ENCODE measurements around the gene SPG11.
A peak's percentile ranks its signal among the peaks of the same experiment; 100 is the strongest.

Gene SPG11

GRCh38 chr15:44593042-44593736, 70.3 kb downstream of the SPG11 start:
- Histone ChIP-seq H3K27me3 (ENCODE audit: insufficient read depth, insufficient read length) (no peaks in the 10 kb centered on the region), H3K4me1 (ENCODE audit: insufficient read depth, insufficient read length) (no peaks in the 10 kb centered on the region), H3K4me3 (ENCODE audit: insufficient read length, low read depth) (no peak overlapping the region), H3K9ac (ENCODE audit: insufficient read length, low read depth) (no peak overlapping the region), H3K9me3 (ENCODE audit: insufficient read depth, low read length) (no peaks in the 10 kb centered on the region), H3K36me3 (ENCODE audit: insufficient read depth, insufficient read length, low read length) (peaks cover 71% of the 10 kb centered on the region)
- TF ChIP-seq YY1 (IDR thresholded peaks at IDR 0.05; ENCODE audit: insufficient read depth, insufficient read length): no peak
- no peak for TF ChIP-seq ZNF274 (IDR thresholded peaks at IDR 0.05; ENCODE audit: low read depth, low read length)
- TF ChIP-seq SUZ12 (IDR thresholded peaks at IDR 0.05; ENCODE audit: extremely low read depth, insufficient read depth, insufficient read length): no peak
- DNase-seq (ENCODE audit: low read depth, low spot score): no peak

- no peak overlapping the region for H3K9ac ChIP-seq (ENCODE audit: insufficient read length, low read depth)
- DNase-seq (ENCODE audit: low read depth, low spot score): no peak
- TF ChIP-seq YY1 (IDR thresholded peaks at IDR 0.05; ENCODE audit: insufficient read depth, insufficient read length) (no peak), SUZ12 (IDR thresholded peaks at IDR 0.05; ENCODE audit: extremely low read depth, insufficient read depth, insufficient read length) (no peak), ZNF274 (IDR thresholded peaks at IDR 0.05; ENCODE audit: low read depth, low read length) (no peak)
- no peaks in the 10 kb centered on the region for H3K4me1 ChIP-seq (ENCODE audit: insufficient read depth, insufficient read length)
- H3K9me3 ChIP-seq (ENCODE audit: insufficient read depth, low read length): no peaks in the 10 kb centered on the region
- no peaks in the 10 kb centered on the region for H3K27me3 ChIP-seq (ENCODE audit: insufficient read depth, insufficient read length)
- peaks cover 77% of the 10 kb centered on the region for H3K36me3 ChIP-seq (ENCODE audit: insufficient read depth, insufficient read length, low read length)
- H3K4me3 ChIP-seq (ENCODE audit: insufficient read length, low read depth): no peak overlapping the region
These were observed 72.1 kb downstream of the SPG11 start for GRCh38 chr15:44591326-44591725.

- no peak for TF ChIP-seq SUZ12 (IDR thresholded peaks at IDR 0.05; ENCODE audit: extremely low read depth, insufficient read depth, insufficient read length)
- no peak for TF ChIP-seq ZNF274 (IDR thresholded peaks at IDR 0.05; ENCODE audit: low read depth, low read length)
- Histone ChIP-seq H3K9ac (ENCODE audit: insufficient read length, low read depth) (no peak overlapping the region), H3K4me1 (ENCODE audit: insufficient read depth, insufficient read length) (no peaks in the 10 kb centered on the region), H3K9me3 (ENCODE audit: insufficient read depth, low read length) (no peaks in the 10 kb centered on the region), H3K27me3 (ENCODE audit: insufficient read depth, insufficient read length) (no peaks in the 10 kb centered on the region), H3K36me3 (ENCODE audit: insufficient read depth, insufficient read length, low read length) (peaks cover 72% of the 10 kb centered on the region), H3K4me3 (ENCODE audit: insufficient read length, low read depth) (no peak overlapping the region)
- no peak for DNase-seq (ENCODE audit: low read depth, low spot score)
These were observed 74.9 kb downstream of the SPG11 start for GRCh38 chr15:44588541-44588940.

GRCh38 chr15:44585633-44586032, 77.8 kb downstream of the SPG11 start:
- no peak for DNase-seq (ENCODE audit: low read depth, low spot score)
- no peaks in the 10 kb centered on the region for H3K4me1 ChIP-seq (ENCODE audit: insufficient read depth, insufficient read length)
- H3K4me3 ChIP-seq (ENCODE audit: insufficient read length, low read depth): no peak overlapping the region
- H3K27me3 ChIP-seq (ENCODE audit: insufficient read depth, insufficient read length): no peaks in the 10 kb centered on the region
- H3K36me3 ChIP-seq (ENCODE audit: insufficient read depth, insufficient read length, low read length): peaks cover 53% of the 10 kb centered on the region
- no peak overlapping the region for H3K9ac ChIP-seq (ENCODE audit: insufficient read length, low read depth)
- TF ChIP-seq SUZ12 (IDR thresholded peaks at IDR 0.05; ENCODE audit: extremely low read depth, insufficient read depth, insufficient read length) (no peak), YY1 (IDR thresholded peaks at IDR 0.05; ENCODE audit: insufficient read depth, insufficient read length) (no peak), ZNF274 (IDR thresholded peaks at IDR 0.05; ENCODE audit: low read depth, low read length) (no peak)
- no peaks in the 10 kb centered on the region for H3K9me3 ChIP-seq (ENCODE audit: insufficient read depth, low read length)

- no peak for TF ChIP-seq SUZ12 (IDR thresholded peaks at IDR 0.05; ENCODE audit: extremely low read depth, insufficient read depth, insufficient read length)
- TF ChIP-seq YY1 (IDR thresholded peaks at IDR 0.05; ENCODE audit: insufficient read depth, insufficient read length): no peak
- TF ChIP-seq ZNF274 (IDR thresholded peaks at IDR 0.05; ENCODE audit: low read depth, low read length): no peak
- H3K4me1 ChIP-seq (ENCODE audit: insufficient read depth, insufficient read length): no peaks in the 10 kb centered on the region
- peak; percentile 8 for DNase-seq (ENCODE audit: low read depth, low spot score)
- no peaks in the 10 kb centered on the region for H3K9me3 ChIP-seq (ENCODE audit: insufficient read depth, low read length)
- no peak overlapping the region for H3K9ac ChIP-seq (ENCODE audit: insufficient read length, low read depth)
- no peaks in the 10 kb centered on the region for H3K27me3 ChIP-seq (ENCODE audit: insufficient read depth, insufficient read length)
- H3K4me3 ChIP-seq (ENCODE audit: insufficient read length, low read depth): no peak overlapping the region
- peaks cover 43% of the 10 kb centered on the region for H3K36me3 ChIP-seq (ENCODE audit: insufficient read depth, insufficient read length, low read length)
These were observed 79.2 kb downstream of the SPG11 start for GRCh38 chr15:44584162-44584749.

DNA sequence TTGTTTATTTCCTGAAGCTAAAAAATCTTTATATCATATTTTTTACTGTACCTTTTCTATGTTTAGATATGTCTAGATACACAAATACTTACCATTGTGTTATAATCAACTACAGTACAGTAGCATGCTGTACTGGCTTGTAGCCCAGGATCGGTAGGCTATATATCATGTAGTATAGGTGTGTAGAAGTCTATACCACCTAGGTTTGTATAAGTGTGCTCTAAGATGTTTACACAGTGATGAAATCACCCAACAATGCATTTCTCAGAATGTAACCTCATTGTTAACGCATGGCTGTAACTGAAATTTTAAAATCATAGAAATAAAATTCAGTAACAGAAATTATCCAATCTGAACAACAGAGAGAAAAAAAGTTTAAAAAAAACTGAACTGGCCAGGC, 83.4 kb downstream of the SPG11 start:
- H3K27me3 ChIP-seq (ENCODE audit: insufficient read depth, insufficient read length): no peaks in the 10 kb centered on the region
- no peak for DNase-seq (ENCODE audit: low read depth, low spot score)
- no peak overlapping the region for H3K9ac ChIP-seq (ENCODE audit: insufficient read length, low read depth)
- TF ChIP-seq ZNF274 (IDR thresholded peaks at IDR 0.05; ENCODE audit: low read depth, low read length) (no peak), YY1 (IDR thresholded peaks at IDR 0.05; ENCODE audit: insufficient read depth, insufficient read length) (no peak), SUZ12 (IDR thresholded peaks at IDR 0.05; ENCODE audit: extremely low read depth, insufficient read depth, insufficient read length) (no peak)
- H3K9me3 ChIP-seq (ENCODE audit: insufficient read depth, low read length): no peaks in the 10 kb centered on the region
- peaks cover 16% of the 10 kb centered on the region for H3K36me3 ChIP-seq (ENCODE audit: insufficient read depth, insufficient read length, low read length)
- H3K4me1 ChIP-seq (ENCODE audit: insufficient read depth, insufficient read length): no peaks in the 10 kb centered on the region
- no peak overlapping the region for H3K4me3 ChIP-seq (ENCODE audit: insufficient read length, low read depth)

GRCh38 chr15:44574734-44575133, 88.7 kb downstream of the SPG11 start:
- H3K4me3 ChIP-seq (ENCODE audit: insufficient read length, low read depth): no peak overlapping the region
- no peaks in the 10 kb centered on the region for H3K4me1 ChIP-seq (ENCODE audit: insufficient read depth, insufficient read length)
- TF ChIP-seq YY1 (IDR thresholded peaks at IDR 0.05; ENCODE audit: insufficient read depth, insufficient read length) (no peak), SUZ12 (IDR thresholded peaks at IDR 0.05; ENCODE audit: extremely low read depth, insufficient read depth, insufficient read length) (no peak), ZNF274 (IDR thresholded peaks at IDR 0.05; ENCODE audit: low read depth, low read length) (no peak)
- DNase-seq (ENCODE audit: low read depth, low spot score): no peak
- peaks cover 29% of the 10 kb centered on the region for H3K36me3 ChIP-seq (ENCODE audit: insufficient read depth, insufficient read length, low read length)
- no peaks in the 10 kb centered on the region for H3K27me3 ChIP-seq (ENCODE audit: insufficient read depth, insufficient read length)
- no peak overlapping the region for H3K9ac ChIP-seq (ENCODE audit: insufficient read length, low read depth)
- H3K9me3 ChIP-seq (ENCODE audit: insufficient read depth, low read length): no peaks in the 10 kb centered on the region

Measured in NT2/D1 (cell line).